ENCODE measurements around the gene PICALM. TPM values are rescaled to one million over a fixed set of nuclear protein-coding genes. Genes with fewer than 3 reads are reported as not detected.

Gene PICALM
- total and polyA plus RNA-seq, 4 donors = 19.3 to 317 (median 108) TPM

GRCh38 chr11:86087256-86087655 lies 18.4 kb upstream of the PICALM start:
- H3K27me3 ChIP-seq (ENCODE audit: control insufficient read depth in 4 of 4, insufficient read depth in 4 of 4, low read length in 3 of 4) = no peaks in the 10 kb centered on the region
- no peak for DNase-seq (ENCODE audit: low spot score)
- H3K27ac ChIP-seq (ENCODE audit: low read depth in 1 of 2, low read length in 2 of 2) = no peak overlapping the region
- no peak overlapping the region for H3K9ac ChIP-seq (ENCODE audit: low read depth in 1 of 2, low read length in 2 of 2)
- H3K36me3 ChIP-seq (ENCODE audit: control insufficient read depth in 4 of 4, insufficient read depth in 3 of 4, low read depth in 1 of 4, low read length in 3 of 4) = no peaks in the 10 kb centered on the region
- H3K4me1 ChIP-seq (ENCODE audit: control insufficient read depth in 4 of 4, insufficient read depth in 4 of 4, low read length in 3 of 4) = peaks cover 0 to 8% (median 3%) of the 10 kb centered on the region in 4 donors
- TF ChIP-seq CTCF (IDR thresholded peaks at IDR 0.05; ENCODE audit: low read depth, low read length, missing input control) (no peak), ZBTB33 (IDR thresholded peaks at IDR 0.05) (no peak), JUND (IDR thresholded peaks at IDR 0.05) (no peak), EGR1 (IDR thresholded peaks at IDR 0.05; ENCODE audit: low read depth in 2 of 2) (no peak), FOXA2 (IDR thresholded peaks at IDR 0.05) (no peak), SP1 (IDR thresholded peaks at IDR 0.05) (no peak), REST (IDR thresholded peaks at IDR 0.05) (no peak), YY1 (IDR thresholded peaks at IDR 0.05) (no peak), RXRA (IDR thresholded peaks at IDR 0.05) (no peak), FOXA1 (IDR thresholded peaks at IDR 0.05) (no peak), NR2F2 (IDR thresholded peaks at IDR 0.05) (no peak), RAD21 (IDR thresholded peaks at IDR 0.05) (no peak), HNF4A (conservative IDR thresholded peaks at IDR 0.05) (no peak), ATF3 (IDR thresholded peaks at IDR 0.05) (no peak), MAX (IDR thresholded peaks at IDR 0.05) (no peak), GABPA (IDR thresholded peaks at IDR 0.05 in 1 of 2, conservative IDR thresholded peaks at IDR 0.05 in 1 of 2) (no peak), HNF4G (IDR thresholded peaks at IDR 0.05) (no peak), TAF1 (conservative IDR thresholded peaks at IDR 0.05) (no peak)
- H3K4me3 ChIP-seq (ENCODE audit: low read depth in 1 of 3, low read length in 3 of 3) = no peak overlapping the region
- H3K9me3 ChIP-seq (ENCODE audit: control insufficient read depth in 4 of 4, low read length in 3 of 4) = no peaks in the 10 kb centered on the region
- 91% methylated on average over 2 of the region's 2 CpGs for WGBS

Measured in liver (tissue), 9 donors.